DMS53 treated with DMSO at 0.1 percent for 48 hours (cell line): Measurements from ENCODE around the gene FKBP1B.
"Not testable (repeated sequence)": the region's sequence is repeated elsewhere in the genome, so short reads cannot be mapped to it uniquely, and the experiment has no call there.

Source experiments
- DNase-seq: peaks from one replicate; lab custom pipeline; 2025; ENCODE audit not compliant: unreplicated experiment; lab: John Stamatoyannopoulos, UW

FKBP1B gene

DNA sequence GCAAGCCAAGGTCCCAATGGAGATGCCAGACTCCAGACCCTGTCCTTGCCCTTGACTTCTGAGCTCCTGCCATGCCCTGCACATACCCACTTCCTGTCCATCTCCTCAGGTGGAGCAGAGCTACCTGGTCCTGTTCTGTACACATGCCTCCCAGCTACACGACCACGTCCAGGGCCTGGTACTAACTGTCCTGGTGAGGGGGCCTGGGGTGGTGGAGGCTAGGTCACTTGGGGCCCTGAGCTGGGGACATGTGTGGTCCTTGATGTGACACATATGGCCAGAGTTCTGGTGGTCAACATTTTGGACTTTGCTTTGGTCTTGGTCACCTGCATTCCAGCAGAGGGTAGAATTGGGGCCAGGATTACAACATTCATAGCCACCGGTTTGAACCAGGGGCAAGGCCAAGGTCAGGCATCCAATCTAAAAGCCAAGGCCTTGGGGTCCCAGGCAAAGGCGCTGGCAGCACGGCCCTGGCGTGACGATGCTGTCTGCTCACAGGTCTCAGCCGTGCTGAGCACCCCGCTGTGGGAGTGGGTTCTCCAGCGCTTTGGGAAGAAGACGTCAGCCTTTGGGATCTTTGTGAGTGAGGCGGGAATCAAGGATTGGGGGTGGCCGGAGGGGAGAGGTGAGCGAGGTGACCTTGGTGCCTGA, 27.1 kb upstream of the FKBP1B start:
- no peak for DNase-seq

DNA sequence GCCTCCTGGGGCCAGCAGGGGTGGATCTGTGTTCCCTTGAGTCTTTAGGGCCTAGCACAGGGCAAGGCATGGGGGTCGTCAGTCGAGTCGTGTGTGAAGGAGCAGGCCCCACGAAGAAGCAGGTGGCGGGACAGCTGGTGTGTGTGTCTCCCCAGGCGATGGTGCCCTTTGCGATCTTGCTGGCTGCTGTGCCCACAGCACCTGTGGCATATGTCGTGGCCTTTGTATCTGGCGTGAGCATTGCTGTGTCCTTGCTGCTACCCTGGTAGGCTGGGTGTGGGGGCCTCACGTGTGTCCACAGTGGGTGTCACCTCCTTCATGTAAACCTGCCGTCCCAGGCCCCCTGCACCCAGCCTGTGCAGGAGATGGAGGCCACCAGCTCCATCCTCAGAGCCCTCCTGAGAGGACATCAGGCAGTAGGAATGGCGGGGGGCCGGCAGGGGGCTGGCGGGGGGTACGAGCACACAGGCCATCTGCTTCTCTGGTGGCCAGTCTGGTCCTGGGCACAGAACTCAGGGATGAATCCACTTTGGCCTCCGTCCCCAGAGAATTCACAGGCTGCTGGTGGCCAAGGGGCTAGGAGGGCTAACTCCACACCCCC, 26.5 kb upstream of the FKBP1B start:
- DNase-seq: no peak

DNA sequence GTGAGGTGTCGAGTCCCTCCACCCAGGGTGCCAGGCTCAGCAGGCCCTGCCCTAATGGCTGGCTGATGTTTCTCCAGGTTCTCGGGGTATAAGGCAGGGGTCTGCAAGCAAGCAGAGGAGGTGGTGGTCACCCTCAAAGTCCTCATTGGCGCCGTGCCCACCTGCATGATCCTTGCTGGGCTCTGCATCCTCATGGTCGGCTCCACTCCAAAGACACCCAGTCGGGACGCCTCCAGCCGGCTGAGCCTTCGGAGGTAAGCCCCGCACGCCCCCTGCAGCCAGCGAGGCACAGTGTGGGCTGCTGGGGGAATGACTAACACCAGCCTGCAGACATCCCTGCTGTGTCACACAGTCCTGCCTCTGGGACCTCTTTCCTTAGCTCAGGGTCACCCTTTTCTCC, 25.5 kb upstream of the FKBP1B start:
- no peak for DNase-seq

DNA sequence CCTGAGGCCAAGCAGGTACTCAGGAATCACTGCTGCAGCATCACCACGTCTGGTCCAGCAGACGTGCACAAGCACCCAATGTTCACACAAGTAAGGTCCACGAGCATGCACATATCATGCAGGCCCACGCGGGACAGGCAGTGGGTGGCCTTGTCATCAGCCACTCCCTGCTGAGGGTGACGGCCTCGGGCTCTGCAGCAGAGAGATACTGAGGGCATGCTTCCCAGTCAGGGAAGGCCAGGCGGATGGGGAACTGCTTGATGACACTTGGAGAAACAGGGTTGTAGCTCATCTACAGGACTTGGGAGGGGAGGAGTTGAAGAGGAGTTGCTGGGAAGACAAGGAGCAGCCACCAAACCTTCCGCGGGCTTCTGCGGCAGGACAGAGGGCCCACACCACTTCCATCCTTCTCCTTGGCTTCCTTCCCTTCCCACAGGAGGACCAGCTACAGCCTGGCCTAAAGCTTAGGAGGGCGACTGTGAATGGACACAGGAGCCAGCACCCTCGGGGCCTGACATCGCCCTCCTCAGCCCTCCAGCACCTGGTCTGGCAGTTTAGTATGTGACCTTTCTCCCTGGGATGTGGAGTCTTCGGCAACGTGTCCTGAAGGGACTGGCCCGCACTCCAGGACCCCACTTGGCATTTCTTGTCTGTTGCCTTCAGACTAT, 24.4 kb upstream of the FKBP1B start:
- no peak for DNase-seq

DNA sequence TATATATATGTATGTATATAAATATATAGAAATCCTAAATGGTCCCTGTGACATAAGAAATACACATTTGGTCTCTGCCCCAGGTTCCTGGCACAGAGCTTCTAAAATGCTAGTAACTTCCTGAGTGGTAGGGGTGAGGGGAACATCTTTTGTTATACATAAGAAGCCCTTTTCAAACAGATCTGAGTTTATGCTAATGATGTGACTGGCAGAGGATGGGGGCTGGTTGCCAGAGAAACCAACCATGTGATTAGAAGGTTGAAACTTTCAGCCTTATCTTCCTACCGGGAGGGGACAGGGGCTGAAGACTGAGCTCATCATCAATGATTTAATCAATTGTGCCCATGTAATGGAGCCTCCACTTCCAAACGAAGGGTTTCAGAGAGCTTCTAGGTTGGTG, 23.3 kb upstream of the FKBP1B start:
- DNase-seq: no peak

DNA sequence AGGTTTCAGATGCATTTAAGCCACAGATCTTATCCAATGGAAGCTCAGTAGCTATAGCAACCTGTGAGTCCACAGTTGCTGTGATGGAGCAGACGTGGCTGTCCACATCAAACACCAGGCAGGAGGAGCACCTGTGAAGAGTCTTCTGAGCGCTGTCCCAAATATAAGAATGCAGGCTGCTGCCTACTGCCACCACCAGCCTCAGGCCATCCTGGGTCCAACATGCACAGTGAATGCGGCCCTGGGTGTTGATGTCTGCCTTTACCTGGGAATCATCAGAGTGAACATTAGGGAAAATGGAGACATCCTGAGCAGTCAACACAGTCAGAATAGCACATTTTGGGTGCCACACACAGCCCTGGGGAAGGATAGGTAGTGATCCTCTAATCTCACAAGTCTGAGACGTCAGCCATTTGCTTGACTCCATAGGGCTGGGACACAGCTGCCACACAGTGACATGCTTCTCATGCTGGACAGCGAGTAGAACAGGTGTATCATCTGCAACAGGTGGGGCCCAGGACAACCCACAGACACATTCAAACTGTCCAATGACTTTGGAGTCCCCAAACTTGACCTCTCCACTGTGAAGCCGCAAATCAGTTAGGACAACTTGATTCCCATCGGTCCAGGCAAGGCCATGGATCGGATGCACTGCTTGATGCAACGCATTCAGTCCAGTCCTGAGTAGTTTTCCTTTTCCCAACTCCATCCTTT, 10.6 kb upstream of the FKBP1B start:
- no peak for DNase-seq

DNA sequence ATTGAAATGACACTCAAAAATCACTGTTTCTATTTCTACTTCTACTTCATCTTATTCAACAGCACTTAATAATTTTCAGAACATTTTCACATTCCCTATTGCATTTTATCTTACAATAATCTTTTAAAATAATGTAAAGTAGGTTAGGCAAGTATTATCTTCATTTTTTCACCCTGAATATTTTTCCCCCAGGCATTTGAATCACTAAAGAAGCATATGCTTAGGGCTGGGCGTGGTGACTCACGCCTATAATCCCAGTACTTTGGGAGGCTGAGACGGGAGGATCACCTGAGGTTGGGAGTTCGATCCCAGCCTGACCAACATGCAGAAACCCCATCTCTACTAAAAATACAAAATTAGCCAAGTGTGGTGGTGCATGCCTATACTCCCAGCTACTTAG, 9.0 kb upstream of the FKBP1B start:
- DNase-seq: no peak

DNA sequence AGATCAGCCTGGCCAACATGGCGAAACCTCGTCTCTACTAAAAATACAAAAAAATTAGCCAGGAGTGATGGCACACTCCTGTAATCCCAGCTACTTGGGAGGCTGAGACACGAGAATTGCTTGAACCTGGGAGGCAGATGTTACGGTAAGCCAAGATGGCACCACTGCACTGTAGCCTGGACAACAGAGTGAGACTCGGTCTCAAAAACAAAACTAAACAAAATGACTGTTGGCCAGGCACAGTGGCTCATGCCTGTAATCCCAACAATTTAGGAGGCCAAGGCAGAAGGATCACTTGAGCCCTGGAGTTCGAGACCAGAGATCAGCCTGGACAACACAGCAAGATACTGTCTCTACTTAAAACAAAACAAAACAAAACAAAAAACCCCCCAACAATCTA, 6.4 kb upstream of the FKBP1B start:
- DNase-seq: not testable (repeated sequence)

DNA sequence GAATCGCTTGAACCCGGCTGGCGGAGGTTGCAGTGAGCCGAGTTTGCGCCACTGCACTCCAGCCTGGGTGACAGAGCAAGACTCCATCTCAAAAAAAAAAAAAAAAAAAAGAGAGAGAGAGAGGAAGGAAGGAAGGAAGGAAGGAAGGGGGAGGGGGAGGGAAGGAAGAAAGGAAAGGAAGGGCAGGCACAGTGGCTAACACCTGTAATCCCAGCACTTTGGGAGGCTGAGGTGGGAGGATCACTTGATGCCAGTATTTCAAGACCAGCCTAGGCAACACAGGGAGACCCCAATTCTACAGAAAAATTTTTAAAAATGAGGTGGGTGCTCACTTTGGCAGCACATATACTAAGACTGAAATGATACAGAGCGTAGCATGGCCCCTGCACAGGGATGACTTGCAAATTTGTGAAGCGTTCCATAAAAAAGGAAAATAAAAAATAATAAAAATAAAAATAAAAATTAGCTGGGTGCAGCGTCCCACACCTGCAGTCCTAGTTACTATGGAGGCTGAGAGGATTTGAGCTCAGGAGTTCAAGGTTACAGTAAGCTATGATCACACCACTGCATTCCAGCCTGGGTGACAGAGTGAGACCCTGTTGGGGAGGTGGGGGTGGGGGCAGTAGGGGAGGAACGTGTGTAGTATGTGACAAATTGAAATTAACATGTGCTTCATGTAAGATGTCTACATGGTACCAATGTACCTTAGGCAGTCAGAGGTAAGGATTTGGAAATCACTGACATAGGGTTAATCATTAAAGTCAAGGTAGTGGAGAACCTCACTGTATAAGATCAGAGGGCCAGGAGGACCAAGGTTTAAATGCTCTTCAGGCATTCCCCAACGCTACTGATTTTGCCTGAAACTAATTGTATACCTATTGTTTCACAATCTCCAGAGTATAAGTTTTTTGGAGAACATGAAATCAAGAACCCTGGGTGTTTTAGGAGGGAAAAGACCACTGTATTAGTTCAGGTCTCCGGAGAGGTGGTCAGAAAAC, 3.7 kb upstream of the FKBP1B start:
- no peak for DNase-seq

DNA sequence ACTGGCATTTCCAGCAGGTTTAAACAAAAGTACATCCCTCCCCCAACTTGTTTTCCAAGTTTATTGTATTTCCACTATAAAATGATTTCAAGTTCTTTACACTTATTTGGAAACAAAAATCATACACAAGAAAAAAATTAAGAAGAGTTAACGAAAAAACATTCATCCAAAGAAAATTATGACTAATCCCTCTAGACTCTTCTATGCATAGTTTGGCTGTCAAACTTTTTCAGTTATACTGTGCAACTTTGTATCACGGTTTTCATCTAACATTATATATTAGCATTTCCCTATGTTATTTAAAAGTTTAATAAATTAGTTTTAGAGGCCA, 3.0 kb upstream of the FKBP1B start:
- no peak for DNase-seq

DNA sequence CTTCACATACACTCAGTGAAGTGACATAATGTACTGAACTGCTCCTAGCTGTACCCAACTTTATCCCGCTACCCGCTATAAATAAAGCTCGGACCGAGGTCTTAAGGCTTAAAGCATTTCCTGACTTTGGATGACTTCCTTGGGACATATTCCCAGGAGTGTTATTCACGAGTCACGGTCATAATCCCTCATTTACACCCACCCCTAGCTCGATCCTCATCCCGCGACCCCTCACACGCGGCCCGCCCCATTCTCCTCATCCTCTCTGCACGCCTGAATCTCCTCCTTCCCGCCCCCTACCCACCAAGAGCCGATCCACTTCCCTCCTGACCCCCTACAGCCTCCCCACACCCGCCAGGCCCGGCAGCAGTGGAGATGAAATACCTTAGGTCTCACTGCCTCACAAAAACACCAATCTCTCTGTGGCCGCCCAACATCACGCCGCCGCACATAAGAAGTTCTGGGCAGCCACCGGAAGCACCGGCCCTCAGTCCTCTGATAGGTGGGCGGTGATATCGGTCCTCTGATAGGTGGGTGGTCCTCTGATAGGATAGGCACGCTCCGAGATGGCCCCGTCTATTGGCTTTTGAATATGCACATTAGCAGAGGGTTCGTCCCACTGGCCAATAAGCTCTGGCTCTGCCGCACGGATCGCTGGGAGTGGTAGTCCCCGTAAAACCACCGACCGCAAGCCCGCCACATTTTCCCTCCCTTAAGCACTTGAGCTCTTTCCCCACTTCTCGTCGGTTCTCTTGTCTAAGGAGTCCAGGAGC, 2.4 kb upstream of the FKBP1B start, which contains the start of gene WDCP:
Gene WDCP, minus strand, starts transcription at position 462 of the 773 bp plus-strand sequence. CDS start 7,897 bp downstream, outside the sequence.
- peak; percentile 96 for DNase-seq

DNA sequence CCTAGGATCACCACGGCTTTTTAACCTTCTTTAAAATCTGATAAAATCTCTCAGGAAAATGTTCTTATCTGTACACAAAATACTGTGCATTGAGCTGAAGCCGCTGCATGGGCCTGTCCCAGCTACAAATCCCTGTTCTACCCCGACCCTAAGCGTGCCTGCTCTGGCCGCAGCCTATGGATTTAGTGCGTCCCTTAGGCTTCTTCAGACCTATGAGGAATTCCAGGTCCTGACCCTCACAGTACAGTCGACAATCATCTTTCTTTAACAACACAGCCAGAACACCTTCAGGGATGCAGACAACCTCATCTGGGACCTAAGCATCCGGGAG, 1.9 kb upstream of the FKBP1B start:
- no peak for DNase-seq

DNA sequence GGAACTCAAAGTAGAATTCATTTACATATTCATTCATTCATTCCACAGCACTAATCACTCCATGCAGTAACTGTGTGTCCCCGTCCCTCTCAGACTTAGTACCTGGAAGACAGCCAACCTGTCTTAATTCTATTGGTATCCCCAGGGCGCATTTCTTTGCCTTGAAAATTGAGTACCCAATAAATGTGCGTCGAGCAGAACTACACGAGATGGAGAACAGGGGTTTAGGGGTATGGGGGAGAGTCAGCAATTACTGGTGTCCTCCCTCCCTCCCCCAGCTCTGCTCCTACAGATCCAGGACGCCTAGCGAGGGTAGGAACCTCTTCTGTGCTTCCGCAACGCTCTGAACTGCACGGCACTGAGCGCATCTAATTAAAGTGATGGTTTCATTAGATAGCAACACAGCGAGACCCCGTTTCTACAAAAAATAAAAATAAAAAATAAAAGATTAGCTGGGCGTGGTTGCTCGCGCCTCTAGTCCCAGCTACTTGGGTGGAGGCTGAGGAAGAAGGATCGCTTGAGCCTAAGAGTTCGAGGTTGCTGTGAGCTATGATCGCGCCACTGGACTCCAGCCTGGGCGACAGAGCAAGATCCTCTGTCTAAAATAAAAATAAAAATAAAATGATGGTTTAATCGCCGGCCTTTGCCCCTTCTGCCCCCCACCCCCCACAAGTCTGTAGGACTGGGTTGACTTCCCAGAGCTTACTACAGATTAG, 614 bp upstream of the FKBP1B start:
- DNase-seq: no peak

DNA sequence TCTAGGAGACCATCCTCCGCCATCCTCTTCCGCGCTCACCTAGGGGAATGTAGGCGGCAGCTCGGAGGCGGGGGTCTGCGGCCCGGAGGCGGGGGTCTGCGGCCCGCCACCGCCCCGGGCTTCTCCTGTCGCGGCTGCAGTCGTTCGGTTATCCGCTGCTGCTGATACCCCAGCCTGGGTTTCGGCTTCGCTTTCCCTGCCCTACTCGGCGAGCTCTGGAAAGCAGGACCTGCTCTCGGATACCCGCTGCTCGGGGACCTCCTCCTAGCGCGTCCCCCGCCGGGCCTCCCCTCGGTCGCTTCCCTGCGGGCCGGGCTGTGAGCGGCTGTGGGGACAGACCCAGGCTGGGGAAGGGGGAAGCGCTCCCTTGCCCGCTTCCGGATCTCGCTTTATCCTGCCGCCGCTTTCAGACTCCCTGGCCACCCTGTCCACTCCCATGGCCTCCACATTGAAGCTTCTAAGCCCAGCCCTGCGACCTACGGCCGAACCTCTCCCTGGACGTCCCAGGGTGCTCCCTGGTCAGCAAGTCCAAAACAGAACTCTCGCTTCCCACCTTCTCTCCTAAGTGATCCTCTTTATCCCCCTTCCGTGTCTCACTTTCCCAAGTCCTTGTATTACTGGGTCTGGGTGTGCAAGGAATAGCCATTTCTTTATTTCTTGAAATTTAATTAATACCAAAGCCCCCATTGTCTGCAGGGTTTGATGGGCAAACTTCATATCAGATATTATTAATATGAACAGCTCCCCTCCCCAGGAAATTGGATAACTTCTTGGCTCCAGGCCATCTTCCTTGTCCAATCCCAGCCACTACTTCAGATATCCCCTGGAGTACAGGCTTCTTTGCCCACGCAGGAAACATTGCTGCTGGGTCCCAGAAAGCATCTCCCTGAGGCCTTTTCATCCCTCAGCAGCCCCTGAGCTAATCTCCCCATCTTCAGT, 769 bp downstream of the FKBP1B start:
- no peak for DNase-seq

DNA sequence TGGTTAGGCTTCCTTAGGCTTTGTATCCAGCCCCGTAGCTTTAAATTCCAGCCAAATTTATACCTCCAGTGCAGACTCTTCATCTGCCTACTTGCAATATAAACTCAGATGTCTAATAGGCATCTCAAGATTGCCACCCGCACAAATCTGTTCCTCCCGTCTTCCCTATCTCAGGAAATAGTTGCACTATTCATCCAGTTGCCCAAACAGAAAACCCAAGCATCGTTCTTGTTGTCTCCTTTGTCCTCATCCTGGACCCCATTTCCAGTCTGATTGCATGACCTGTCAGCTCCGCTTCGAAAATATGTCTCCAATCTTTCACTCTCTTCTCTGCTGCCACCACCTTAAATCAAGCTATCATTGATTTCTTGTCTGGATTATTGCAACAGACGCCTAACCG, 2.3 kb downstream of the FKBP1B start:
- DNase-seq: no peak

DNA sequence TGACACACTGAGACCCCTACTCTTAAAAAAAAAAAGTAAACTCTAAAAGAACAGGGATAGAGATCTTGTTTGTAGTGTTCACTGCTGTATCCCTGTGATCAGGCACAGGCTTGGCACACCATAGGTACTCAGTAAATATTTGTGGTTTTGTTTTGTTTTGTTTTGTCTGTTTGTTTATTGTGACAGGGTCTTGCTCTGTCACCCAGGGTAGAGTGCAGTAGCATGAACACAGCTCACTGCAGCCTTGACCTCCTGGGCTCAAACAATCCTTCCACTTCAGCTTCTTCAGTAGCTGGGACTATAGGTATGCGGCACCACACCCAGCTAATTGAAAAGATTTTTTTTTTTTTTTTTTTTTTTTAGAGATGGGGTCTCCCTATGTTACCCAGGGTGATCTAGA, 3.4 kb downstream of the FKBP1B start:
- DNase-seq: no peak

DNA sequence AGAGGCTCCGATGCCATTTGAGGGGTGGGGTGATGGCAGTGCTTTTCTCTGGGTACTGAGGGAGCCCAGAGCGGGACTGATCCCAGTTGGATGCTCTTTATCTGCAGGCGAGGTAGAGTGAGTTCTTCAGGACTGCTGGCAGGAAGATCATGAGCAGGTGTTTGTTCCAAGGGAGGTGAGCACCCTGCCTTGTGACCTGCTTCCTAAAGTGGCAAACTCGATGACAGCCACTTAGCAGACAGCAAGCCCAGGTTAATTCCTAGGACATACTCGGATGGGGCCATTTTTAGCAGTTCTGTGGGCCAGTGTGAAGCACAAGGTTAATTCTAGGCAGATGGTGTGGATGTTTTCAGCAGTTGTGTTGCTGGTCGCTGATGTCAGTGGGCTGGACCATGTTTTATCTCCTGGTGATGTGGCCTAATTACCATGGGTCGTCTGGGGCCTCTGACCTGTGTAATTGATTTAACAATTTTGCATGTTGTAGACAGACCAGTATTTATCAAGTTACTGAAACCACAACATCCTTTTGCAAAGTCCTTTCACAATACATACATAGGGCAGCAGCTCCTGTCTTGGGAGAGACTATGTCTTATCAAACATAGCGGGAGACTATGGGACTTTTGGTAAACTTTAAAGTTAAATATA, 4.9 kb downstream of the FKBP1B start:
- no peak for DNase-seq

DNA sequence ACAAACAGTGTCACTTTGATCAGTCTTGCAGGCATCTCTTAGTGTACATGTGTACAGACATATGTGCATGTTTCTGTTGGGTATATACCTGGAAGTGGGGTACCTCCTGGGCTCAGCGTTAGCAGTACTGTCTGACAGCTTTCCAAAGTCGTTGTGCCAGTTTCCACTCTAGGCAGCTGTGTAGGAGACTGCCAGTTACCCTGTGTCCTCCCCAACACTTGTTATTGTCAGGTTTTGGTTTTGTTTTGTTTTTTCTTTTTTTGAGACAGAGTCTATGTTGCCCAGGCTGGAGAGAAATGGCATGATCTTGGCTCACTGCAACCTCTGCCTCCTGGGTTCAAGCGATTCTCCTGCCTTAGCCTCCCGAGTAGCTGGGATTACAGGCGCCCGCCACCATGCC, 6.2 kb downstream of the FKBP1B start:
- no peak for DNase-seq
